ENCODE data around the gene PCIF1. TPM values are rescaled to one million over a fixed set of nuclear protein-coding genes. Genes with fewer than 3 reads are reported as not detected.

Gene PCIF1
- polyA plus RNA-seq, 3 donors, result 41.0 to 54.9 (median 50.4) TPM

GRCh38 chr20:45934046-45934585 is 367 bp upstream of the PCIF1 start:
- Histone ChIP-seq H2AFZ (ENCODE audit: insufficient read depth, low read depth, low read length, poor library complexity, severe bottlenecking) (peak overlapping the region; percentile 94), H3K4me3 (replicated peaks in 1 of 3; ENCODE audit: low read depth in 2 of 3, low read length in 3 of 3) (peak overlapping the region; percentile 82 to 100 (median 98)), H3K27ac (ENCODE audit: low read depth in 1 of 2, low read length in 2 of 2) (peak overlapping the region; percentile 95), H3K9ac (ENCODE audit: insufficient read depth, low read length, poor library complexity, severe bottlenecking) (peak overlapping the region; percentile 99), H4K20me1 (ENCODE audit: insufficient read depth, low read length) (peaks cover 36% of the 10 kb centered on the region), H3K4me1 (ENCODE audit: control insufficient read depth in 1 of 2, insufficient read depth in 2 of 2, low read length in 2 of 2) (peaks cover 16 to 21% of the 10 kb centered on the region in 2 donors), H3K36me3 (replicated peaks in 1 of 2; ENCODE audit: control insufficient read depth in 1 of 2, insufficient read depth in 2 of 2, low read length in 2 of 2) (peaks cover 21 to 24% of the 10 kb centered on the region in 2 donors), H3K79me2 (ENCODE audit: insufficient read depth, low read length) (peaks cover 57% of the 10 kb centered on the region), H3K4me2 (replicated peaks; ENCODE audit: extremely low read depth, low read length, poor library complexity, severe bottlenecking) (peak overlapping the region; percentile 96), H3K9me3 (replicated peaks in 1 of 2; ENCODE audit: control insufficient read depth in 1 of 2, insufficient read depth in 1 of 2, low read length in 2 of 2) (no peaks in the 10 kb centered on the region), H3K27me3 (ENCODE audit: control insufficient read depth in 2 of 2, insufficient read depth in 2 of 2, low read length in 2 of 2) (no peaks in the 10 kb centered on the region)
- TF ChIP-seq, protein P1, sequence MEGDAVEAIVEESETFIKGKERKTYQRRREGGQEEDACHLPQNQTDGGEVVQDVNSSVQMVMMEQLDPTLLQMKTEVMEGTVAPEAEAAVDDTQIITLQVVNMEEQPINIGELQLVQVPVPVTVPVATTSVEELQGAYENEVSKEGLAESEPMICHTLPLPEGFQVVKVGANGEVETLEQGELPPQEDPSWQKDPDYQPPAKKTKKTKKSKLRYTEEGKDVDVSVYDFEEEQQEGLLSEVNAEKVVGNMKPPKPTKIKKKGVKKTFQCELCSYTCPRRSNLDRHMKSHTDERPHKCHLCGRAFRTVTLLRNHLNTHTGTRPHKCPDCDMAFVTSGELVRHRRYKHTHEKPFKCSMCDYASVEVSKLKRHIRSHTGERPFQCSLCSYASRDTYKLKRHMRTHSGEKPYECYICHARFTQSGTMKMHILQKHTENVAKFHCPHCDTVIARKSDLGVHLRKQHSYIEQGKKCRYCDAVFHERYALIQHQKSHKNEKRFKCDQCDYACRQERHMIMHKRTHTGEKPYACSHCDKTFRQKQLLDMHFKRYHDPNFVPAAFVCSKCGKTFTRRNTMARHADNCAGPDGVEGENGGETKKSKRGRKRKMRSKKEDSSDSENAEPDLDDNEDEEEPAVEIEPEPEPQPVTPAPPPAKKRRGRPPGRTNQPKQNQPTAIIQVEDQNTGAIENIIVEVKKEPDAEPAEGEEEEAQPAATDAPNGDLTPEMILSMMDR (IDR thresholded peaks at IDR 0.05), result no peak
- WGBS (ENCODE audit: insufficient coverage), result under 1% methylated on average over 31 of the region's 34 CpGs
- H3K36me3 Mint-ChIP-seq, result peaks cover 20 to 34% of the 10 kb centered on the region in 2 donors
- intact Hi-C loops (cut with micrococcal nuclease), result loop anchor here (1.0 to 10.0 kb wide), 8 partner anchors 23 to 129 kb away; partner anchors contain the start of genes ZNF335 (in 2 of the 2), CTSA (in 1 of the 2), NEURL2 (in 1 of the 2) and SPATA25 (in 1 of the 2)
- peak overlapping the region; percentile 96 to 99 for H3K4me3 Mint-ChIP-seq
- H3K9me3 Mint-ChIP-seq, result peaks cover 0 to 2% (median 0%) of the 10 kb centered on the region in 7 donors
- peaks cover 15% of the 10 kb centered on the region for H3K4me1 Mint-ChIP-seq
- peak; percentile 34 to 49 (median 37) for DNase-seq
- peak overlapping the region; percentile 96 to 99 (median 96) for H3K27ac Mint-ChIP-seq
- no peaks in the 10 kb centered on the region for H3K27me3 Mint-ChIP-seq (ENCODE audit: low read depth in 3 of 3)

DNA sequence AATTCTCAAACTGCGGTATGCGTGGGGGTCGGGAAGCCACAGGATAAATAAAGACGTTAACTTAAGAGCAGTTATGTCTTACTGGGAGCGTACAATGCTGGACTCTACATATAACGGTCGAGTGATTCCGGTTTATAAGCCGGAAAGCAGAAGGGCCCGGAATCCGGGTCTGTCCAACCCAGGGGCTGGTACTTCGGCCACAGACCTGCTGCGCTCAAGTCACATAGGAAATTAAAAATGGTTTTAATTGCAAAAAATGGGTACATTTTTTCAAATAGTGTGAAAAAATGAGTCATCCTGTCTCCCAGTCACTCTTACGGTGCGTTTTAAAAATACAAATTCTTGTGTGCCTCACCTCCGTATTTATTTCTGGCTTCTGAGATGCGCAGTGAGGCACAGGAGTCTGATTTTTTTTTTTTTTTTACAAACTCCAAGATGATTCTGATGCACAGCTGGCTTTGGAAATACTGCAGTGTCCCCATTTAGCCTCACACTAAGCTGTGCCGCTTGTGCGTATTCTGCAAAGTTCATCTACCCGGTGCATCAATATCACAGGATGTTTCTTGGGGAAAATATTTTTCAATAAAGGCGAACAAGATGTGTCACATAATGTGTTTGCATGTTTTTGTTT is 1.0 kb downstream of the PCIF1 start:
- no peaks in the 10 kb centered on the region for H3K27me3 ChIP-seq (ENCODE audit: control insufficient read depth in 2 of 2, insufficient read depth in 2 of 2, low read length in 2 of 2)
- Mint-ChIP-seq H3K4me3 (peak overlapping the region; percentile 93 to 98), H3K4me1 (peaks cover 15% of the 10 kb centered on the region), H3K36me3 (peaks cover 33 to 48% of the 10 kb centered on the region in 2 donors), H3K9me3 (peaks cover 0 to 2% (median 0%) of the 10 kb centered on the region in 7 donors), H3K27ac (peak overlapping the region; percentile 91 to 98 (median 96)), H3K27me3 (ENCODE audit: low read depth in 3 of 3) (no peaks in the 10 kb centered on the region)
- H3K36me3 ChIP-seq (replicated peaks in 1 of 2; ENCODE audit: control insufficient read depth in 1 of 2, insufficient read depth in 2 of 2, low read length in 2 of 2), result peaks cover 35 to 38% of the 10 kb centered on the region in 2 donors
- no peaks in the 10 kb centered on the region for H3K9me3 ChIP-seq (replicated peaks in 1 of 2; ENCODE audit: control insufficient read depth in 1 of 2, insufficient read depth in 1 of 2, low read length in 2 of 2)
- H3K27ac ChIP-seq (ENCODE audit: low read depth in 1 of 2, low read length in 2 of 2), result peak overlapping the region; percentile 95
- WGBS (ENCODE audit: insufficient coverage), result 5% methylated on average over 13 of the region's 21 CpGs
- peak overlapping the region; percentile 98 to 100 (median 98) for H3K4me3 ChIP-seq (replicated peaks in 1 of 3; ENCODE audit: low read depth in 2 of 3, low read length in 3 of 3)
- no peak for DNase-seq
- peak overlapping the region; percentile 96 for H3K4me2 ChIP-seq (replicated peaks; ENCODE audit: extremely low read depth, low read length, poor library complexity, severe bottlenecking)
- intact Hi-C loops (cut with micrococcal nuclease), result loop anchor here (2.0 to 10.0 kb wide), 5 partner anchors 25 to 131 kb away; partner anchors contain the start of genes CTSA (in 1 of the 2), NEURL2 (in 1 of the 2), UBE2C (in 1 of the 2) and ZNF335 (in 1 of the 2)
- TF ChIP-seq, protein P1 (IDR thresholded peaks at IDR 0.05), result no peak
- peaks cover 57% of the 10 kb centered on the region for H3K79me2 ChIP-seq (ENCODE audit: insufficient read depth, low read length)
- peaks cover 36% of the 10 kb centered on the region for H4K20me1 ChIP-seq (ENCODE audit: insufficient read depth, low read length)
- peak overlapping the region; percentile 81 for H2AFZ ChIP-seq (ENCODE audit: insufficient read depth, low read depth, low read length, poor library complexity, severe bottlenecking)
- H3K4me1 ChIP-seq (ENCODE audit: control insufficient read depth in 1 of 2, insufficient read depth in 2 of 2, low read length in 2 of 2), result peaks cover 16 to 21% of the 10 kb centered on the region in 2 donors
- peak overlapping the region; percentile 99 for H3K9ac ChIP-seq (ENCODE audit: insufficient read depth, low read length, poor library complexity, severe bottlenecking)

All from CD14-positive monocyte (primary cell).